Measurements from ENCODE around the gene C1orf232. TPM values are rescaled to one million over a fixed set of nuclear protein-coding genes. Genes with fewer than 3 reads are reported as not detected.

The C1orf232 gene
- total and polyA plus RNA-seq, 4 donors: not detected

- no peaks in the 10 kb centered on the region for H3K9me3 ChIP-seq (ENCODE audit: control insufficient read depth in 4 of 4, low read length in 3 of 4)
- TF ChIP-seq FOXA1 (IDR thresholded peaks at IDR 0.05) (no peak), RXRA (IDR thresholded peaks at IDR 0.05) (no peak), EGR1 (IDR thresholded peaks at IDR 0.05; ENCODE audit: low read depth in 2 of 2) (no peak), NR2F2 (IDR thresholded peaks at IDR 0.05) (no peak), FOXA2 (IDR thresholded peaks at IDR 0.05) (no peak)
- TF ChIP-seq, protein P1, sequence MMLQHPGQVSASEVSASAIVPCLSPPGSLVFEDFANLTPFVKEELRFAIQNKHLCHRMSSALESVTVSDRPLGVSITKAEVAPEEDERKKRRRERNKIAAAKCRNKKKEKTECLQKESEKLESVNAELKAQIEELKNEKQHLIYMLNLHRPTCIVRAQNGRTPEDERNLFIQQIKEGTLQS (IDR thresholded peaks at IDR 0.05): no peak
- TF ChIP-seq, protein P2, sequence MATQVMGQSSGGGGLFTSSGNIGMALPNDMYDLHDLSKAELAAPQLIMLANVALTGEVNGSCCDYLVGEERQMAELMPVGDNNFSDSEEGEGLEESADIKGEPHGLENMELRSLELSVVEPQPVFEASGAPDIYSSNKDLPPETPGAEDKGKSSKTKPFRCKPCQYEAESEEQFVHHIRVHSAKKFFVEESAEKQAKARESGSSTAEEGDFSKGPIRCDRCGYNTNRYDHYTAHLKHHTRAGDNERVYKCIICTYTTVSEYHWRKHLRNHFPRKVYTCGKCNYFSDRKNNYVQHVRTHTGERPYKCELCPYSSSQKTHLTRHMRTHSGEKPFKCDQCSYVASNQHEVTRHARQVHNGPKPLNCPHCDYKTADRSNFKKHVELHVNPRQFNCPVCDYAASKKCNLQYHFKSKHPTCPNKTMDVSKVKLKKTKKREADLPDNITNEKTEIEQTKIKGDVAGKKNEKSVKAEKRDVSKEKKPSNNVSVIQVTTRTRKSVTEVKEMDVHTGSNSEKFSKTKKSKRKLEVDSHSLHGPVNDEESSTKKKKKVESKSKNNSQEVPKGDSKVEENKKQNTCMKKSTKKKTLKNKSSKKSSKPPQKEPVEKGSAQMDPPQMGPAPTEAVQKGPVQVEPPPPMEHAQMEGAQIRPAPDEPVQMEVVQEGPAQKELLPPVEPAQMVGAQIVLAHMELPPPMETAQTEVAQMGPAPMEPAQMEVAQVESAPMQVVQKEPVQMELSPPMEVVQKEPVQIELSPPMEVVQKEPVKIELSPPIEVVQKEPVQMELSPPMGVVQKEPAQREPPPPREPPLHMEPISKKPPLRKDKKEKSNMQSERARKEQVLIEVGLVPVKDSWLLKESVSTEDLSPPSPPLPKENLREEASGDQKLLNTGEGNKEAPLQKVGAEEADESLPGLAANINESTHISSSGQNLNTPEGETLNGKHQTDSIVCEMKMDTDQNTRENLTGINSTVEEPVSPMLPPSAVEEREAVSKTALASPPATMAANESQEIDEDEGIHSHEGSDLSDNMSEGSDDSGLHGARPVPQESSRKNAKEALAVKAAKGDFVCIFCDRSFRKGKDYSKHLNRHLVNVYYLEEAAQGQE (IDR thresholded peaks at IDR 0.05): no peak
- H3K36me3 ChIP-seq (ENCODE audit: control insufficient read depth in 4 of 4, insufficient read depth in 3 of 4, low read depth in 1 of 4, low read length in 3 of 4): no peaks in the 10 kb centered on the region
- WGBS: 86% methylated on average over 9 of the region's 9 CpGs
- no peak overlapping the region for H3K9ac ChIP-seq (ENCODE audit: low read depth in 1 of 2, low read length in 2 of 2)
- H3K27me3 ChIP-seq (ENCODE audit: control insufficient read depth in 4 of 4, insufficient read depth in 4 of 4, low read length in 3 of 4): no peaks in the 10 kb centered on the region
- H3K4me1 ChIP-seq (ENCODE audit: control insufficient read depth in 4 of 4, insufficient read depth in 4 of 4, low read length in 3 of 4): no peaks in the 10 kb centered on the region
- DNase-seq (ENCODE audit: low spot score): no peak
- H3K27ac ChIP-seq (ENCODE audit: low read depth in 1 of 2, low read length in 2 of 2): no peak overlapping the region
- no peak overlapping the region for H3K4me3 ChIP-seq (ENCODE audit: low read depth in 1 of 3, low read length in 3 of 3)
Observed at GRCh38 chr1:26181586-26182382, 13.0 kb upstream of the C1orf232 start.

DNA sequence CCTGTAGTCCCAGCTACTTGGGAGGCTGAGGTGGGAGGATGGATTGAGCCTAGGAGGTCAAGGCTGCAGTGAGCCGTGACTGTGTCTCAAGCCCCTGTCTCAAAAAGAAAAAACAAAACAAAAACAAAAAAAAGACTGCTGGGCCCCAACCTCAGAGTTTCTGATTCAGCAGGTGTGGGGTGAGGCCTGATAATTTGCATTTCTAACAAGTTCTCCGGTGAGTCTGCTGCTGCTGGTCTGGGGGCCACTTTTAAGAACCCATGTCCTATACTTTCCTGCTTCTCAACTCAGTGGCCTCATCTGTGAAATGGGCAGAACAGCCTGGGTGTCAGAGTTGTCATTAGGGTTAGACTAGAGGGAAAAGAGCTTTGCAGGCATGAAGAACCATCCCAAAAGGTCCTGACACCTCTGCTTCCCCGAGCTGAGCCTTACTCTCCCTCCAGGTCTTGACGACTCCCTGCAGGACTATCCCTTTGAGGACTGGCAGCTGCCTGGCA lies 11.3 kb upstream of the C1orf232 start:
- H3K9ac ChIP-seq (ENCODE audit: low read depth in 1 of 2, low read length in 2 of 2): no peak overlapping the region
- H3K27ac ChIP-seq (ENCODE audit: low read depth in 1 of 2, low read length in 2 of 2): no peak overlapping the region
- TF ChIP-seq ZBTB33 (IDR thresholded peaks at IDR 0.05): no peak
- no peak for TF ChIP-seq HNF4G (IDR thresholded peaks at IDR 0.05)
- no peak for TF ChIP-seq YY1 (IDR thresholded peaks at IDR 0.05)
- TF ChIP-seq RAD21 (IDR thresholded peaks at IDR 0.05): no peak
- no peak for TF ChIP-seq EGR1 (IDR thresholded peaks at IDR 0.05; ENCODE audit: low read depth in 2 of 2)
- TF ChIP-seq, protein P3, sequence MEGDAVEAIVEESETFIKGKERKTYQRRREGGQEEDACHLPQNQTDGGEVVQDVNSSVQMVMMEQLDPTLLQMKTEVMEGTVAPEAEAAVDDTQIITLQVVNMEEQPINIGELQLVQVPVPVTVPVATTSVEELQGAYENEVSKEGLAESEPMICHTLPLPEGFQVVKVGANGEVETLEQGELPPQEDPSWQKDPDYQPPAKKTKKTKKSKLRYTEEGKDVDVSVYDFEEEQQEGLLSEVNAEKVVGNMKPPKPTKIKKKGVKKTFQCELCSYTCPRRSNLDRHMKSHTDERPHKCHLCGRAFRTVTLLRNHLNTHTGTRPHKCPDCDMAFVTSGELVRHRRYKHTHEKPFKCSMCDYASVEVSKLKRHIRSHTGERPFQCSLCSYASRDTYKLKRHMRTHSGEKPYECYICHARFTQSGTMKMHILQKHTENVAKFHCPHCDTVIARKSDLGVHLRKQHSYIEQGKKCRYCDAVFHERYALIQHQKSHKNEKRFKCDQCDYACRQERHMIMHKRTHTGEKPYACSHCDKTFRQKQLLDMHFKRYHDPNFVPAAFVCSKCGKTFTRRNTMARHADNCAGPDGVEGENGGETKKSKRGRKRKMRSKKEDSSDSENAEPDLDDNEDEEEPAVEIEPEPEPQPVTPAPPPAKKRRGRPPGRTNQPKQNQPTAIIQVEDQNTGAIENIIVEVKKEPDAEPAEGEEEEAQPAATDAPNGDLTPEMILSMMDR (IDR thresholded peaks at IDR 0.05; ENCODE audit: low read depth, low read length, missing input control): no peak
- no peak for TF ChIP-seq NR2F2 (IDR thresholded peaks at IDR 0.05)
- TF ChIP-seq HNF4A (conservative IDR thresholded peaks at IDR 0.05): no peak
- TF ChIP-seq FOXA1 (IDR thresholded peaks at IDR 0.05): no peak
- no peak for TF ChIP-seq TAF1 (conservative IDR thresholded peaks at IDR 0.05)
- TF ChIP-seq, protein P1 (IDR thresholded peaks at IDR 0.05): no peak
- TF ChIP-seq FOXA2 (IDR thresholded peaks at IDR 0.05): no peak
- TF ChIP-seq, protein P2 (IDR thresholded peaks at IDR 0.05): no peak
- TF ChIP-seq RXRA (IDR thresholded peaks at IDR 0.05): no peak
- no peak for TF ChIP-seq GABPA (IDR thresholded peaks at IDR 0.05 in 1 of 2, conservative IDR thresholded peaks at IDR 0.05 in 1 of 2)
- H3K4me1 ChIP-seq (ENCODE audit: control insufficient read depth in 4 of 4, insufficient read depth in 4 of 4, low read length in 3 of 4): no peaks in the 10 kb centered on the region
- H3K27me3 ChIP-seq (ENCODE audit: control insufficient read depth in 4 of 4, insufficient read depth in 4 of 4, low read length in 3 of 4): no peaks in the 10 kb centered on the region
- H3K4me3 ChIP-seq (ENCODE audit: low read depth in 1 of 3, low read length in 3 of 3): no peak overlapping the region
- DNase-seq (ENCODE audit: low spot score): no peak
- no peaks in the 10 kb centered on the region for H3K9me3 ChIP-seq (ENCODE audit: control insufficient read depth in 4 of 4, low read length in 3 of 4)
- no peaks in the 10 kb centered on the region for H3K36me3 ChIP-seq (ENCODE audit: control insufficient read depth in 4 of 4, insufficient read depth in 3 of 4, low read depth in 1 of 4, low read length in 3 of 4)
- WGBS: 91% methylated on average over 4 of the region's 4 CpGs

Measured in liver (tissue), 9 donors.